GM04504 (cell line): ENCODE results near the gene CCT4.
"Not testable (repeated sequence)": the region's sequence is repeated elsewhere in the genome, so short reads cannot be mapped to it uniquely, and the experiment has no call there.

ENCODE experiments used
- DNase-seq: peaks from one replicate; pipeline ENCODE4 v3.0.0-alpha.2; 2012; ENCODE audit warnings: low read depth

CCT4 gene, protein sequence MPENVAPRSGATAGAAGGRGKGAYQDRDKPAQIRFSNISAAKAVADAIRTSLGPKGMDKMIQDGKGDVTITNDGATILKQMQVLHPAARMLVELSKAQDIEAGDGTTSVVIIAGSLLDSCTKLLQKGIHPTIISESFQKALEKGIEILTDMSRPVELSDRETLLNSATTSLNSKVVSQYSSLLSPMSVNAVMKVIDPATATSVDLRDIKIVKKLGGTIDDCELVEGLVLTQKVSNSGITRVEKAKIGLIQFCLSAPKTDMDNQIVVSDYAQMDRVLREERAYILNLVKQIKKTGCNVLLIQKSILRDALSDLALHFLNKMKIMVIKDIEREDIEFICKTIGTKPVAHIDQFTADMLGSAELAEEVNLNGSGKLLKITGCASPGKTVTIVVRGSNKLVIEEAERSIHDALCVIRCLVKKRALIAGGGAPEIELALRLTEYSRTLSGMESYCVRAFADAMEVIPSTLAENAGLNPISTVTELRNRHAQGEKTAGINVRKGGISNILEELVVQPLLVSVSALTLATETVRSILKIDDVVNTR

DNA sequence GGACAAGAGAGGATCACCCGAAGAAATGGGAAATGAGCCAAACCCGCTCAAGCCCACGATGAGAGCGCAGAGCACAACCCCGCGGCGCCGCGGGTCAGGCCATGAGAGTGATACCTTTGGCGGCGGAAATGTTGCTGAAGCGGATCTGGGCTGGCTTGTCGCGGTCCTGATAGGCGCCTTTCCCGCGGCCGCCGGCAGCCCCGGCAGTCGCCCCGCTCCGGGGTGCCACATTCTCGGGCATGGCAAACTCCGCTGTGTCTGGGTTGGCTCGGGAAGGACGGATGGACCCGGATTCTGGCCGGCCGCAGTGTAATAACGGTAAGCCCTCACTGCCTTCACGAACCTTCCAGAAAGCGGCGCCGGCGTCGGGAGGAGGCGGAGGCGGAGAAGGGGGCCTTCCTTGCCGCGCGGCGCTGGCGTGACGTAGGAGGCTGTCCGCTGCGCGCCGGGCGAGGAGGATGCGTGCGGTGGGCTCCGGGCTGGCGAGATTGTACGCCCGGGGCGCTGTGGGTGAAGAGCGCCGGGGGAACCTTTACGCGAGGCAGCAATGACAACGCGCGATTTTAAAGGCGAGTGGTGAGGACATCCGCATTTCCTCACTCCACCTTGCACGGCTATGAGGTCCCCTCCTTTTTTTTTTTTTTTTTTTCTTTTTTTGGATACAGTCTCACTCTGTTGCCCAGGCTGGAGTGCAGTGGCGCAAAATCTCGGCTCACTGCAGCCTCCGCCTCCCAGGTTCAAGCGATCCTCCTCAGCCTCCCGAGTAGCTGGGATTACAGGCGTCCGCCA, at the start of gene CCT4:
Gene CCT4 (minus strand): TSS at position 390 of the 789 bp plus-strand sequence. CDS start 149 bp downstream, at position 241.
- DNase-seq: peak; percentile 62

DNA sequence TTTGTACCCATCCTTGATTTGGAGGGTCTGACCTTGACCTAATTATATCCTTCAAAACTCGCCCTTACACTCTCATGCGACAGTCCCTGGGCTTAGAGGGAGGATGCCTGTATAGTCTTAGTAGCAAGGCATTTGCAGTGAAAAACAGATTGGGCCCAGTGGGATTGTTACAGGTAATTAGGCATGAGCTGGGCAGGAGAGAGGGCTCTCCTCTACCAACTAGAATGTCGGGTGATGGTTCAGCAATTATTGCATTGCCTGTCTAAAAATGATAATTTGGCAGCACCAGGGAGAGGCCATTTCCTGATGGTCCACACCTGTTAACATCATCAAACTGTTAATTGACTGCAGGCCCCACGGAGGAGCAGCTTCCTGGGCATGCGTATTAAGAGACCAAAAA, 49.4 kb upstream of the CCT4 start:
- no peak for DNase-seq

DNA sequence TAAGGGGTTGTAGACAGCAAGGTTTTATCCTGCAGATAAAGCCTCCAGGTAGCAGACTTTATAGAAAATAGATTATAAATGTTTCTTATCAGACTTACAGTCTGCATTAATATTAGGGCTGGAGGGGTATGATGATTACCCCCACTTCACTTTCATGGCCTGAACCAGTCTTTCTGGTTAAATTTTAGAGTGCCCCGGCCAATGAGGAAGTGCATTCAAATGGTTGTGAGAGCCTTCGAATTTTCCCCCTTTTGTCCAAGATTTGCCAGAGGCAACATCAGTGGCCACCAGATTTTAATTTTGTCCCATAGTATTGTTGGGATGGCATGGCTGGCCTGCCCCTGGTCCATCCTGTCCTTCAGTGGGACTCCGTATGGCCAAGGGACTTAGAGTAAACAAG, 48.6 kb upstream of the CCT4 start:
- DNase-seq: no peak

DNA sequence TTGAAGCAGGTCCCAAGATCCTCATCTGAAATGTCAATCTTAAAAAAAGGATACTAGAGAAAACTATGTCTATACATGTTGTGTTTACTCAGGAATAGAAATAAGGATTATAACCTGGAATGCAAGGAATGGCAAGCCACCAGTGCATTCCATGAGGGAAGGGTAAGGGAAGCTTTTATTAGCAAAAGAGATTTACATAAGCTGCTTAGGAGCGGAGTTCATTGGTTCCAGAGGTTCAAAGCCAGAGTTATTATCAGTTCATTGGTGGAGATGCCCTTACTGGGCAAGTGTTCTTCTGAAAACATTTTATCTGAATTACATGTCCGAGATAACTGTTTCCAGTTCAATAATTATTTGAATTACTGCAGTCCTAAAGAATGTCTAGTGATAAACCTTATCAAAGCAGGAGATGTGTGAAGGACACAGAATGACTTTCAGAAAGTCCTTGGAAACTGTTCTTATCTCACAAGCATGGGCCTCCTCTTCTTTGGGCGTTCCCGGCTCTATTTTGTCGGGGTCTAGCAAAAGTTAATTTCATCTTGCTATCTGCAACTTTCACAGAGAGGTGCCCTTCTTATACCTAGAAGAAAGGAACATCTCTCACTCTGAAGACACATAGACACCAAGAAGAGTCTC, 40.5 kb upstream of the CCT4 start:
- no peak for DNase-seq

DNA sequence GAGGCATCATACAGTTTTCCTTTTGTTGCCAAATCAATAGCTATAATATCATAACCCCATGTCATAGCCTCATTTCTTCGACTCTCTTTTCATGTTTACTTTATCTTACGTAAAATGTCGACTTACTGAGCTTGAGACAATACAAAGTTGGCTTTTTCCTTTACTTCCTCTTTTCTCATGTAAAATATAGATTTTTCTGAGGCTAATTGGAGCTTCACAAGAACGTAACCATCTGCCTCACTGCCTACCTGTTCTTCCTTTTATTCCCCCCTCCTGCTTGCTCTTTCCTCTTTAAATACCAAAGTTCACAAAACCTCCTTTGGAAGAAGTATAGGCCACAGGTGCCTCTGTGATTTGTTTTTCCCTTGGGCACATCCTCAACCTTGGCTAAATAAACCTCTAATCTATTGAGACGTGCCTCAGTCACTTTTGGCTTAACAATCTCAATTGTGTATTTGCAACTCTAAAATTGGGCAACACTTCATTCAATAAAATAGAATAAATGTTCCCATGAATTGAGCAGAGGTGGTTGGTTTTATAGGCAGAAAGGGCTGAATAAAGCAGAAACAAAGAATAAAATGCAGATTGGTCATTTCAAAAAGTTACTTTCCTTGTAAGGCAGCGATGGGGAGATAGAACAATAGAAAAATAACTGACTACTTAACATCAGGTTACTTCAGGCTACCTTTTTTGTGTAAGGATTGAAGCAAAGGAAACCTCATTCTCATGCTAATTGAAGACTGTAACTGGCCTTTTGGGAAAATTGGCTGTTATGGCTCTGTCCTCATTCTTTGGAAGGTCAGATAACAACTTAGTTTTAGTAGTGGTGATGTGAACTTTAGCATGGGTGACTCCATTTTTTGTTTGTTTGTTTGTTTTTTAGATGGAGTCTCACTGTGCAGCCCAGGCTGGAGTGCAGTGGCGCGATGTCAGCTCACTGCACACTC, 38.3 kb upstream of the CCT4 start:
- no peak for DNase-seq

DNA sequence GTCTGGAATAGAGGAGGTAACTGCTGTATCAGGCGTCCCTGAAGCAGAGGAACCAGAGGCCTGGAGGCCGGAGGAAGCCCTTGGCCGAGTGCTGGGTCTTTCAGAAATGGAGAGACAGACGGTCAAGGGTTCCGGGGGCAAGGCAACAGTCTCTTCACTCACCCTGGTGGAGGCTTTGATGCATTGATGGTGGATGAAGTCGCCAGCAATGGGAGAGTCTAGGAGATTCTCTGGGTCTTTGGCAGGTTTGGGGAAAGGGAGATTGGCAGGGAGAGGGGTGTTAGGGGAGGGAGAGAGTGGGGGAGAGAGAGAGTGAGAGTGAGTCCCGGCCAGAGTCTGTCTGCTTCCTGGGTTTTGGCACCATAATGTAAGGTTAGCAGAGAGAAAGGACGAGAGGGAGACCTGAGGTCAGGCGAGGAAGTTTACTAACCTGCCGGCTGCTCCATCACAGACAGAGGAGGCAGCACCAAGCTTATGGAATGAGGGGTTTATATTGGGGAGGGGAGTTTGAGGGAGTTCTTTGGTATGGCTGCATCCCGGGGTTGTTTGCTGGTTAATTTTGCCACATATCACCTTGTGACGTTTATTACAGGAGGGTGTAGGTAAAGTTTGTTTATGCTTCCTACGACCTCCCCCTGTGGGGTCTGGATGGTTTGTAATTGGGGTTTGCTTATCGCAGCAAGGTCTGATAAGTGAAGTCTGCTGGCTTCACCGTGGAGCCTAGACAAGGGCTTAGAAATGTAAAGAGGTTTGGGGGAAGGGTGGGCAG, 36.6 kb upstream of the CCT4 start:
- DNase-seq: no peak

DNA sequence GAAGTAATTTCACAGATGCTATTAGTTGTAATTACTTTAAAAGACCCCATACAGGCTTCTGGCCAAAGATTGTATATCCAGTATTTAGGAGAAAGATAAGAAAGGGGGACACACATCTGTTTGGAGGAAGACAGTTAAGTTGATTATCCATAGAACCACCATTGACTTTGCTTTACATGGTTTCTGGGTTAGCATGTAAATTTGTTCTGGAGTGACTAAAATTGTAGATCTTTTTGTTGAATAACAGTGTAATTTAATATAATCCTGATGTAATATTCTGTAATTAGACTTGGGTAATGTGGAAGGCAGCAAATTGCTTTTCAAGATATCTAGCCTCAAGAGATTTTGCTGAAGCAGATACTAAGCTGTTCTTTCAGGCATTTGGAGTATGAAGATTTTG, 34.3 kb upstream of the CCT4 start:
- DNase-seq: no peak

DNA sequence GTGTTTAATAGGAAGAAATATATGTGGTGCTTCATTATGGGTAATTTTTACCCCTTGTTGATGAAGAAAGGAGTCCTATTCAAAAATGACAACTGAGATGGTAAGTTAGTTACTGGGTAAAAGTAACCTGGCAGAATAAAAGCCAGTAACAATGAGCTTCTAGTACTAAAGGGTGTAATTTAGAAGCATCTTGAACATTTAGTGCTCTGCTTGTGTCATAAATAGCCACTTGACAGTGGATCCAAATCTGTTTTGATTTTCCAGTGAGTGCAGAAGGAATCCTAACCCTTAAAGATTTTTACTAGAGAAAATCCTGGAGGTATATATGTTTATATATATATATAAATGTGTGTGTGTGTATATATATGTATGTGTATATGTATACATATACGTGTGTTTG, 32.1 kb upstream of the CCT4 start:
- DNase-seq: no peak

DNA sequence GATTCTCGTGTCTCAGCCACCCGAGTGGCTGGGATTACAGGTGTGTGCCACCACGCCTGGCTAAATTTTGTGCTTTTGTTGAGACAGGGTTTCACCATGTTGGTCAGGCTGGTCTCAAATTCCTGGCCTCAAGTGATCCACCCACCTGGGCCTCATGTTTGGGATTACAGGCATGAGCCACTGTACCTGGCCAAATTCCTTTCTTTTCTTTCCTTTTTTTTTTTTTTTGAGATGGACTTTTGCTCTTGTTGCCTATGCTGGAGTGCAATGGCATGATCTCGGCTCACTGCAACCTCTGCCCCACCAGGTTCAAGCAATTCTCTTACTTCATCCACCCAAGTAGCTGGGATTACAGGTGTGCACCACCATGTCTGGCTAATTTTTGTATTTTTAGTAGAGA, 26.3 kb upstream of the CCT4 start:
- not testable (repeated sequence) for DNase-seq

DNA sequence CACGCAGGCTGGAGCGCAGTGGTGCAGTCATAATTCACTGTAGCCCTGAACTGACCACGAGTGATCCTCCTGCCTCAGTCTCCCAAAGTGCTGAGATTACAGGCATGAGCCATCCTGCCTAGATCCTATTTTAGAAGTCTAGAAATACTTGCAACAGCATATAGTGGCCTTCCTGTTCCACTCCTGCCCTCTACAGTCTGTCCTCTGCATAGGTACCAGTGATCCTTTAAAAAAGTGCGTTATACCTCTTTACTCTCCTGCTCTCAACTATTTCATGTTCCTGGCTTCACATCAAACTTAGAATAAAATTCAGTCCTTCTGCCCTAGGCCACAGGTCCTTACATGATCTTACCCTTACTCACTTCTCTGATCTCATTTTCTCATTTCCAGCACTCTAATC, 23.1 kb upstream of the CCT4 start:
- no peak for DNase-seq

DNA sequence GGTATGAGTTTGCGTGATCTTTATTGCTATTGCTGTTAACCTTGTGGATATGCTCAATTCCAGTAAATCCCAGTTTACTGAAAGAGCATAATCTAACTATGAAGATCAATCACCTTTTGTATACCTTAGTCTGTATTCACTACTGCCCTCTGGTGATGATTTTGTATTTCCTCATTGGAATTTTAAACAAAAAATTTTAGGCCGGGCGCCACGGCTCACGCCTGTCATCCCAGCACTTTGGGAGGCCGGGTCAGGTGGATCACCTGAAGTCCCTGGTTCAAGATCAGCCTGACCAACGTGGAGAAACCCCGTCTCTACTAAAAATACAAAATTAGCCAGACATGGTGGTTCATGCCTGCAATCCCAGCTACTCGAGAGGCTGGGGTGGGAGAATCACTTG, 22.1 kb upstream of the CCT4 start:
- no peak for DNase-seq

DNA sequence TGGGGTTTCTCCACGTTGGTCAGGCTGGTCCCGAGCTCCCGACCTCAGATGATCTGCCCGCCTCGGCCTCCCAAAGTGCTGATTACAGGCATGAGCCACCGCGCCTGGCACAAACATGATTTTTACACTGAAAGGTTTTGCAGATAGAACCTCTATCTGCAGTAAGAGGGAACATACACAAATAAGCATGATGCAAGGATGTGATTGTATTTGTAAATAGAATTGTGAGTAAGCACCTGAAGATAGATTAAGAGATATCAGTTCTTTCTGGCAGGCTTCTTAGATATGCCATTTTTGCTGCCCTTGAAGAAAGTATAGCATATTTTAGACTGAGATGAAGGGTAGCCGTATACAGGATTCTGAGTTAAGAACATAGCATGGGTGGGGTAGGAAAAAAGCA, 20.7 kb upstream of the CCT4 start:
- DNase-seq: no peak

DNA sequence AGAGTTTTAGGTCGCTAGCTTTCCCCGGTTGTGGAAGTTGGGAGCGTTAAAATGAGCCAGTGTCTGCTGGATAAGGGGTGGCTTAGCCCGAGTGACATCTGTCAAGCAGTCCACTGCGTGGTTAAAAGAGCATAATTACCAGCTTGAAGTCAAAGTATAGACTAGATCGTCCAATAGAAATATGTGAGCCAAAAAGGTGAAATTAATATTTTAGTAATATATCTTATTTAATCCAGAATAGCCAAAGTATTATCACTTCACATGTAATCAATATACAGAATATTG, 17.7 kb upstream of the CCT4 start:
- no peak for DNase-seq

DNA sequence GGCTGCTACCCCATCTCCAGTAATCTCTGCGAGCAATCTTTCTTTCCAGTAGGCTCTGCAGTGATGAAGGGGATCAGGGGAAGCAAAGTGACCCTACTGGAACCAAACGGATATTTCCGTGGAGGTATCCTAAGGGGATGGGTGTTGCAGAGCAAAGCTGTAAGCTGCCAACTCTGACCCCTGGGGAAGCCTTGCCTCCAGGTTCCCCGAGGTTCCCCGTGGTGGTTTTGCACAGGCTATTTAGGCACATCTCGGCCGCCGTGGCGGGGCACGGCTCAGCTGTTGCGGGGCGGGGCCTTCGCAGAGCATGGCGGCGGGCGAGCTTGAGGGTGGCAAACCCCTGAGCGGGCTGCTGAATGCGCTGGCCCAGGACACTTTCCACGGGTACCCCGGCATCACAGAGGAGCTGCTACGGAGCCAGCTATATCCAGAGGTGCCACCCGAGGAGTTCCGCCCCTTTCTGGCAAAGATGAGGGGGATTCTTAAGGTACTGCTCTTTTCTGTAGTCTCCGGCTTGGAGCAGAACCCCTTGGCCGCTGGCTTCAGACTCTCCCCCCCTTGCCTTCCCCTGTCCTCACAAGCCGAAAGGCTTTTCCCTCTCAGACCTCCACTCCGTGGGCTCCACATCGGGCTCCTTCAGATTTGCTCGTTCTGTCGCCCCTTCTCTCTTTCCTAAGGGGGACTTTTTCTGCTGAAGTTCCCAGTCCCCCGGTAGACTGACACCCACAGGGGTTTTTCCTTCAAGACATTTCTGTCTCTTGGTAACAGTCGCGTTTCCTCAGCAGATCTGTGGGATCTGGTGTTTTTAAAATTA, 17.1 kb upstream of the CCT4 start, which contains the start of gene COMMD1:
Gene COMMD1 (plus strand): TSS at position 303 of the 814 bp plus-strand sequence. CDS start 5 bp downstream, at position 308.
- peak; percentile 20 for DNase-seq

DNA sequence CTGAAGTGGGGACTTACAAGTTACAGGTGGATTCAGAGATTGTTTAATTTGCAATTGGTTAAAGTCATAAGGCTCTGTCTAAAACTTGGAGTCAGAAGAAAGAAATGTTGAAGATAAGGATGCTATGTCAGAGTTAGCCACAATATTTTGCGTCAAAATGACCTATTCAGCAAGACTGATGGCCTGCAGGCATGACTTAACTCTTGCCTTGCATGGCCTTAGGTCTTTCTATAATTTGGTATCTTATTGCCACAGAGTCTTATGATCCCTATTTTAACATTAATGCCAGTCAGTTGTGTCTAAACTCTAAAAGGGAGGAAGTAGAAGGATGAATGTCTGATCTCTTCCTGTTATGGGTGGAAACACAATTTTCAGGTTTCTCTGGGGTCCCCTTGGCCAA, 11.8 kb upstream of the CCT4 start:
- DNase-seq: no peak

DNA sequence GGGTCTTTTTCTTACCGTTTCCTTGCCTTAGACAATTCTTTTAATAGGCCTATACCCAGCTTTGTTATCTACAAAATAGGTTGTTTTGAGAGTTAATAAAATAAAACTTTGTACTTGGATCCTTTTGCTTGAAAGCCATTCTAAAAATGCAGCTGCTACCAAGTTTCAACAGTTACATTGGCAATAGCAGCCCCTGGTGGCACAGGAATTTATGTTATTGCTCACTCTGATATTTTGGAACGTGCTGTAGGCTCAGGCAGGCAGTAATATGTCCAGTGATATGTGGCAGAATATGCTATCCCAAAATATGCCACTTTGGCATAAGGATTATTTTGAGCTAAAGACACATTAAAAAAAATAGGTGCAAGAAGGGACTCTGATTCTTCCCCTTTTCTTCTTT, 10.4 kb upstream of the CCT4 start:
- no peak for DNase-seq

DNA sequence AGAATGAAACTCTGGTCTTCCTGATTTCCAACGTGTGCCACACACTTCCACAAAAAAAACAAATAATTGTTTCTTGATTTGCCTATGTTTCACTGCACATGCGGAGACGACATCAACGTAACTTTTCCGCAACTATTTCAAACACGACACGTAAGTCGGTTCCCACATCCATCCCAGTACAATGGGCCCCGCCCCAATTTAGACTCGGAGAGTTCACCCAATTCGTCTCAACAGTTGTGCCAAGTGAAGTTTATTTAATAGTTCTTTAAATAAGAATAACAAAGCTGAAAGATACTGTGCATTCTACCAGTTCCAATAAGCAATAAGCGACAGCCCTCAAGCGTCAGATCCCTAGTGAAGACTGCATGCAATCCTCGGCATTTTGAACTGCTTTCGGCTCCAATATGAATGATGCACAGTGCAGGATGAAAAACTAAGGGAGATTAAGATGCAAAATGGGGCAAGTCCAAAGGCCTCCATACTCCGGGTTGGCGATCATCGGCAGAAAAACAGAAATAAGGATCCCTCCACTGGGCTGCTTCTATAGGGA, 664 bp downstream of the CCT4 start:
- DNase-seq: peak; percentile 12

DNA sequence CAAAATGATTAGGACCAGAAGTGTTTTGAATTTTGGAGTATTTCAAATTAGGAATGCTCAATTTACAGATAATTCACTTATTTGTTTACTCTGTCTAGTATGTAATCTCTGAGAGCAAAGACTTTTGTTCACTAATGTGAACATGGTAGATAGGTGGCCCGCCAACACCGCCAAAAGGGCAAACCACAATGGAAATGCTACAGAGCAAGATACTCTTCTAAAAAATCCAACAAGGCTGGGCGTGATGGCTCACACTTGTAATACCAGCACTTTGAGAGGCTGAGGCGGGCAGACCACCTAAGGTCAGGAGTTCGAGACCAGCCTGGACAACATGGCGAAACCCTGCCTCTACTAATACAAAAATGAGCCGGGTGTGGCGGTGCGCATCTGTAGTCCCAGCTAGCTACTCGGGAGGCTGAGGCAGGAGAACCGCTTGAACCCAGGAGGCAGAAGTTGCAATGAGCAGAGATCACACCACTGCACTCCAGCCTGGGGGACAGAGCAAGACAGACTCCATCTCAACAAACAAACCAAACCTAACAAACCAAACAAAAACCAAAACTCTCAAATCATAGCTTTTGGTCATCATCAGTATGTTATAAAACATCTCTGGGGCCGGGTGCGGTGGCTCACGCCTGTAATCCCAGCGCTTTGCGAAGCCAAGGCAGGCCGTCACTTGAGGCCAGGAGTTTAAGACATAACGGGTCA, 2.4 kb downstream of the CCT4 start:
- no peak for DNase-seq

DNA sequence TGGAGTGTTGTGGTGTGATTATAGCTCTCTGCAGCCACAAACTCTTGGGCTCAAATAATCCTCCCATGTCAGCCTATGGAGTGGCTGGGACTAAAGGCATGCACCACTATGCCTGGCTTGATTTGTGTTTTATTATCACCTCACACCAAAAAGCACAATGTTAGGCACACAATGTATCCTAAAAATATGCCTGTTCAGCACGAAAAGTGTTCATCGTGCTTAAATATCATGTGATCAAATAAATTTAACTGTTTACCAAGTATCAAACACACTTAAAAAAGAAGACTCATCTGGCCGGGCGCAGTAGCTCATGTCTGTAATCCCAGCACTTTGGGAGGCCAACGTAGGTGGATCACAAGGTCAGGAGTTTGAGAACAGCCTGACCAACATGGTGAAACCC, 5.6 kb downstream of the CCT4 start:
- no peak for DNase-seq
